Peyer's patch (tissue), 4 donors: ENCODE measurements around the gene ATP1A2. TPM values are rescaled to one million over a fixed set of nuclear protein-coding genes. Genes with fewer than 3 reads are reported as not detected.
A peak's percentile ranks its signal among the peaks of the same experiment; 100 is the strongest.

Source experiments
- DNase-seq, 3 donors: peaks; one replicate each; pipeline ENCODE4 v3.0.0-alpha.2; 2017 to 2019
- H3K27ac ChIP-seq, 4 donors: fragments of 200-600 bp; sonication (generic); one replicate each; pipeline ENCODE4 v1.5.1; 2016 to 2019
- H3K27me3 ChIP-seq, 2 donors: fragments of 200-600 bp; sonication (generic); one replicate each; pipeline ENCODE4 v1.5.1; 2019
- H3K36me3 ChIP-seq, 3 donors: fragments of 200-600 bp; sonication (generic); one replicate each; pipeline ENCODE4 v1.5.1; 2016 to 2019
- H3K4me1 ChIP-seq, 4 donors: fragments of 200-600 bp; sonication (generic); one replicate each; pipeline ENCODE4 v1.5.1; 2016 to 2019
- H3K4me3 ChIP-seq, 4 donors: fragments of 200-600 bp; sonication (generic); 1 replicate in 3 of 4; 2 replicates in 1 of 4; pipeline ENCODE4 v1.5.1; 2016 to 2019; ENCODE audit warnings: mild to moderate bottlenecking in 1 of 4
- H3K9me3 ChIP-seq, 4 donors: fragments of 200-600 bp; sonication (generic); one replicate each; pipeline ENCODE4 v1.5.1; 2016 to 2019; ENCODE audit warnings: mild to moderate bottlenecking in 1 of 4
- CTCF ChIP-seq, 6 experiments: fragments of 450-650 bp in 4 of 6; fragments of 200-600 bp in 2 of 6; sonication (generic) in 1 of 6; IDR thresholded peaks; one replicate each; pipeline ENCODE4 v1.5.1; 2017 to 2019; ENCODE audit warnings: antibody characterized with exemption in 6 of 6, mild to moderate bottlenecking in 3 of 6, moderate library complexity in 1 of 6
- POLR2A ChIP-seq, 2 donors: fragments of 450-650 bp; IDR thresholded peaks; one replicate each; pipeline ENCODE4 v1.5.1; 2017; ENCODE audit warnings: antibody characterized with exemption in 2 of 2, mild to moderate bottlenecking in 2 of 2, moderate library complexity in 2 of 2
- total RNA-seq, 4 donors: library from RNA; depleted of rRNA; stranded (reverse); fragments of >200 nt; gene quantifications; one replicate each; pipeline ENCODE4 v1.1.0, GENCODE V29; 2016

The ATP1A2 gene
- total RNA-seq, 4 donors from 2014 or later = 2.3 to 7.4 (median 6.0) TPM

GRCh38 chr1:160087118-160087662 lies 28.4 kb upstream of the ATP1A2 start:
- no peak for DNase-seq
- peaks cover 0 to 30% (median 0%) of the 10 kb centered on the region in 3 donors for H3K36me3 ChIP-seq

GRCh38 chr1:160089883-160090282 lies 25.7 kb upstream of the ATP1A2 start:
- no peaks in the 10 kb centered on the region for H3K9me3 ChIP-seq
- no peaks in the 10 kb centered on the region for H3K27me3 ChIP-seq
- TF ChIP-seq CTCF (IDR thresholded peaks at IDR 0.05) (no peak), POLR2A (IDR thresholded peaks at IDR 0.05) (no peak)
- peaks cover 0 to 18% (median 0%) of the 10 kb centered on the region in 4 donors for H3K4me1 ChIP-seq
- H3K4me3 ChIP-seq = no peak overlapping the region
- H3K36me3 ChIP-seq = peaks cover 0 to 51% (median 0%) of the 10 kb centered on the region in 3 donors
- peak in 1 of 3 donors; percentile 15 for DNase-seq
- H3K27ac ChIP-seq = no peak overlapping the region

More at GRCh38 chr1:160087118-160087662, 28.4 kb upstream of the ATP1A2 start:
- H3K9me3 ChIP-seq = no peaks in the 10 kb centered on the region
- H3K4me1 ChIP-seq = peaks cover 0 to 7% (median 3%) of the 10 kb centered on the region in 4 donors
- TF ChIP-seq CTCF (IDR thresholded peaks at IDR 0.05) (no peak), POLR2A (IDR thresholded peaks at IDR 0.05) (no peak)
- no peak overlapping the region for H3K4me3 ChIP-seq
- H3K27ac ChIP-seq = no peak overlapping the region
- peaks cover 0 to 8% of the 10 kb centered on the region in 2 donors for H3K27me3 ChIP-seq

GRCh38 chr1:160090760-160091159 lies 24.8 kb upstream of the ATP1A2 start:
- peak in 1 of 3 donors; percentile 12 for DNase-seq
- no peak overlapping the region for H3K4me3 ChIP-seq
- no peaks in the 10 kb centered on the region for H3K27me3 ChIP-seq
- no peaks in the 10 kb centered on the region for H3K9me3 ChIP-seq
- H3K4me1 ChIP-seq = peaks cover 0 to 27% (median 0%) of the 10 kb centered on the region in 4 donors
- no peak overlapping the region for H3K27ac ChIP-seq
- H3K36me3 ChIP-seq = peaks cover 0 to 53% (median 0%) of the 10 kb centered on the region in 3 donors
- no peak for TF ChIP-seq CTCF (IDR thresholded peaks at IDR 0.05)

GRCh38 chr1:160091666-160092223 lies 23.8 kb upstream of the ATP1A2 start:
- TF ChIP-seq CTCF (IDR thresholded peaks at IDR 0.05) (no peak), POLR2A (IDR thresholded peaks at IDR 0.05) (no peak)

GRCh38 chr1:160092366-160093068 lies 23.0 kb upstream of the ATP1A2 start:
- TF ChIP-seq POLR2A (IDR thresholded peaks at IDR 0.05) = no peak
- no peak for TF ChIP-seq CTCF (IDR thresholded peaks at IDR 0.05)
- peaks cover 5 to 44% (median 15%) of the 10 kb centered on the region in 4 donors for H3K4me1 ChIP-seq
- H3K36me3 ChIP-seq = peaks cover 0 to 53% (median 0%) of the 10 kb centered on the region in 3 donors
- H3K27ac ChIP-seq = no peak overlapping the region
- no peaks in the 10 kb centered on the region for H3K27me3 ChIP-seq
- DNase-seq = peak in 1 of 3 donors; percentile 39
- H3K4me3 ChIP-seq = no peak overlapping the region
- H3K9me3 ChIP-seq = no peaks in the 10 kb centered on the region

More at GRCh38 chr1:160091666-160092223, 23.8 kb upstream of the ATP1A2 start:
- H3K36me3 ChIP-seq = peaks cover 0 to 53% (median 0%) of the 10 kb centered on the region in 3 donors
- H3K9me3 ChIP-seq = no peaks in the 10 kb centered on the region
- H3K4me1 ChIP-seq = peaks cover 0 to 36% (median 7%) of the 10 kb centered on the region in 4 donors
- H3K27me3 ChIP-seq = no peaks in the 10 kb centered on the region
- no peak overlapping the region for H3K4me3 ChIP-seq
- no peak overlapping the region for H3K27ac ChIP-seq
- DNase-seq = peak in 1 of 3 donors; percentile 33
